ENCODE results near the gene MRGPRE. TPM values are rescaled to one million over a fixed set of nuclear protein-coding genes. Genes with fewer than 3 reads are reported as not detected.

The MRGPRE gene
- total RNA-seq, 1 donor from 2014 or later, result not detected

- peak in 1 of 2 donors; percentile 61 for DNase-seq (ENCODE audit: low spot score in 2 of 2)
- intact Hi-C loops (cut with DNase I), result no loop called here
- no peak overlapping the region for H3K4me3 ChIP-seq
- H3K36me3 ChIP-seq, result no peaks in the 10 kb centered on the region
- TF ChIP-seq CTCF (IDR thresholded peaks at IDR 0.05), result no peak
- no peak overlapping the region for H3K27ac ChIP-seq
- H3K9me3 ChIP-seq, result no peaks in the 10 kb centered on the region
- peaks cover 5% of the 10 kb centered on the region for H3K27me3 ChIP-seq
- H3K4me1 ChIP-seq, result no peaks in the 10 kb centered on the region
Measured at GRCh38 chr11:3220101-3220500, 12.1 kb downstream of the MRGPRE start.

GRCh38 chr11:3219281-3219892 is 12.8 kb downstream of the MRGPRE start:
- Histone ChIP-seq H3K36me3 (no peaks in the 10 kb centered on the region), H3K4me3 (no peak overlapping the region), H3K27me3 (peaks cover 5% of the 10 kb centered on the region), H3K27ac (no peak overlapping the region), H3K4me1 (no peaks in the 10 kb centered on the region), H3K9me3 (no peaks in the 10 kb centered on the region)
- intact Hi-C loops (cut with DNase I), result loop anchor here (5.0 kb wide), 2 partner anchors 47 to 182 kb away; no protein-coding TSS in a partner anchor
- DNase-seq (ENCODE audit: low spot score in 2 of 2), result peak in 1 of 2 donors; percentile 43
- TF ChIP-seq CTCF (IDR thresholded peaks at IDR 0.05), result no peak

GRCh38 chr11:3218483-3219280 is 13.5 kb downstream of the MRGPRE start, which contains the start of gene MRGPRG:
Gene MRGPRG, minus strand, starts transcription at chr11:3218813. Its CDS starts 0 bp downstream, at chr11:3218813.
- no peak for TF ChIP-seq CTCF (IDR thresholded peaks at IDR 0.05)
- intact Hi-C loops (cut with DNase I), result loop anchor here (5.0 kb wide), 2 partner anchors 46 to 181 kb away; no protein-coding TSS in a partner anchor
- Histone ChIP-seq H3K36me3 (no peaks in the 10 kb centered on the region), H3K4me1 (no peaks in the 10 kb centered on the region), H3K4me3 (no peak within 1 kb of the TSS), H3K27me3 (peaks cover 5% of the 10 kb centered on the region), H3K27ac (no peak within 1 kb of the TSS), H3K9me3 (no peaks in the 10 kb centered on the region)
- DNase-seq (ENCODE audit: low spot score in 2 of 2), result peak in 1 of 2 donors; percentile 53

- TF ChIP-seq CTCF (IDR thresholded peaks at IDR 0.05), result no peak
Measured at GRCh38 chr11:3217818-3218482, 14.3 kb downstream of the MRGPRE start.

GRCh38 chr11:3216027-3216525 is 16.1 kb downstream of the MRGPRE start:
- TF ChIP-seq CTCF (IDR thresholded peaks at IDR 0.05), result no peak
- Histone ChIP-seq H3K27ac (no peak overlapping the region), H3K4me3 (no peak overlapping the region), H3K27me3 (peaks cover 5% of the 10 kb centered on the region), H3K9me3 (no peaks in the 10 kb centered on the region), H3K36me3 (no peaks in the 10 kb centered on the region), H3K4me1 (no peaks in the 10 kb centered on the region)
- intact Hi-C loops (cut with DNase I), result loop anchor here (5.0 kb wide), 2 partner anchors 44 to 179 kb away; no protein-coding TSS in a partner anchor
- DNase-seq (ENCODE audit: low spot score in 2 of 2), result no peak

More at GRCh38 chr11:3217818-3218482, 14.3 kb downstream of the MRGPRE start:
- intact Hi-C loops (cut with DNase I), result loop anchor here (1.0 to 5.0 kb wide), 3 partner anchors 46 to 181 kb away; no protein-coding TSS in a partner anchor
- H3K4me1 ChIP-seq, result no peaks in the 10 kb centered on the region
- H3K27ac ChIP-seq, result no peak overlapping the region
- H3K4me3 ChIP-seq, result no peak overlapping the region
- H3K9me3 ChIP-seq, result no peaks in the 10 kb centered on the region
- DNase-seq (ENCODE audit: low spot score in 2 of 2), result peak in 1 of 2 donors; percentile 58
- H3K27me3 ChIP-seq, result peaks cover 5% of the 10 kb centered on the region
- H3K36me3 ChIP-seq, result no peaks in the 10 kb centered on the region
